Neural cell (in vitro differentiated cells): Measurements from ENCODE around the gene SKOR1. TPM values are rescaled to one million over a fixed set of nuclear protein-coding genes. Genes with fewer than 3 reads are reported as not detected.

Source experiments
- H2AFZ ChIP-seq: fragments of 200-600, 300-800 bp; sonication (generic), shearing (Covaris generic); 2 replicates; pipeline ENCODE4 v1.6.0; 2014; ENCODE audit warnings: low read depth, mild to moderate bottlenecking, antibody characterized with exemption, low read length, moderate library complexity
- H3F3A ChIP-seq: fragments of 200-600 bp; shearing (Covaris generic); 2 replicates; pipeline ENCODE4 v1.6.1; 2016; ENCODE audit warnings: mild to moderate bottlenecking, moderate library complexity, mixed read lengths, antibody characterized with exemption, low read length; ENCODE audit not compliant: insufficient read depth, poor library complexity, severe bottlenecking
- H3K27ac ChIP-seq: fragments of 200-600, 300-800 bp; sonication (generic), shearing (Covaris generic); 2 replicates; pipeline ENCODE4 v1.5.1; 2014; ENCODE audit warnings: mild to moderate bottlenecking, low read length, moderate library complexity
- H3K27me3 ChIP-seq: fragments of 300-800, 200-600 bp; sonication (generic), shearing (Covaris generic); 2 replicates; pipeline ENCODE4 v1.6.0; 2014; ENCODE audit warnings: mild to moderate bottlenecking, low read depth, low read length, moderate library complexity; ENCODE audit not compliant: insufficient read depth
- H3K36me3 ChIP-seq: fragments of 300-800, 200-600 bp; sonication (generic), shearing (Covaris generic); 2 replicates; pipeline ENCODE4 v1.5.1; 2014; ENCODE audit warnings: mild to moderate bottlenecking, antibody characterized with exemption, low read length, moderate library complexity; ENCODE audit not compliant: insufficient read depth
- H3K4me2 ChIP-seq: fragments of 300-800, 200-600 bp; sonication (generic), shearing (Covaris generic); 2 replicates; pipeline ENCODE4 v1.6.0; 2014; ENCODE audit warnings: mild to moderate bottlenecking, low read length
- H3K4me3 ChIP-seq: fragments of 300-800, 200-600 bp; sonication (generic), shearing (Covaris generic); 2 replicates; pipeline ENCODE4 v1.5.1; 2014; ENCODE audit warnings: mild to moderate bottlenecking, low read length, moderate library complexity
- H3K79me2 ChIP-seq: fragments of 200-600 bp; shearing (Covaris generic); replicated peaks from 2 replicates; pipeline ENCODE4 v1.6.0; 2014; ENCODE audit warnings: mild to moderate bottlenecking, low read length, moderate library complexity; ENCODE audit not compliant: insufficient read depth
- H3K9ac ChIP-seq: fragments of 300-800, 200-600 bp; sonication (generic), shearing (Covaris generic); 2 replicates; pipeline ENCODE4 v1.6.1; 2016; ENCODE audit warnings: mild to moderate bottlenecking, low read length, mixed read lengths
- H3K9me2 ChIP-seq: fragments of 200-600 bp; shearing (Covaris generic); 2 replicates; pipeline ENCODE4 v1.6.1; 2016; ENCODE audit warnings: mild to moderate bottlenecking, low read length, mixed read lengths; ENCODE audit not compliant: insufficient read depth
- H3K9me3 ChIP-seq: fragments of 200-600, 300-800 bp; sonication (generic), shearing (Covaris generic); 2 replicates; pipeline ENCODE4 v1.6.1; 2016; ENCODE audit warnings: mild to moderate bottlenecking, mixed run types, low read length, moderate library complexity, mixed read lengths
- H4K20me1 ChIP-seq: fragments of 200-600 bp; shearing (Covaris generic); 2 replicates; pipeline ENCODE4 v1.6.1; 2016; ENCODE audit warnings: mild to moderate bottlenecking, mixed run types; ENCODE audit not compliant: insufficient read depth
- EP300 ChIP-seq: fragments of 450-650 bp; conservative IDR thresholded peaks from 2 replicates; pipeline ENCODE4 v1.6.1; 2014; ENCODE audit warnings: antibody characterized with exemption, mild to moderate bottlenecking, moderate library complexity; ENCODE audit not compliant: poor library complexity, severe bottlenecking
- EZH2 ChIP-seq: fragments of 200-600, 300-800 bp; shearing (Covaris generic), sonication (generic); IDR thresholded peaks from 2 replicates; pipeline ENCODE4 v1.6.1; 2014; ENCODE audit warnings: antibody characterized with exemption, low read length, borderline replicate concordance, mild to moderate bottlenecking; ENCODE audit not compliant: insufficient read depth, poor library complexity, severe bottlenecking
- MXI1 ChIP-seq: fragments of 450-650 bp; conservative IDR thresholded peaks from 2 replicates; pipeline ENCODE4 v1.6.1; 2014; ENCODE audit warnings: antibody characterized with exemption, mild to moderate bottlenecking; ENCODE audit not compliant: poor library complexity, severe bottlenecking
- POLR2AphosphoS5 ChIP-seq: IDR thresholded peaks from 2 replicates; pipeline ENCODE4 v1.6.1; 2012
- RAD21 ChIP-seq: fragments of 450-650 bp; conservative IDR thresholded peaks from 2 replicates; pipeline ENCODE4 v1.6.1; 2014; ENCODE audit warnings: antibody characterized with exemption, mild to moderate bottlenecking, moderate library complexity
- SMC3 ChIP-seq: fragments of 450-650 bp; conservative IDR thresholded peaks from 2 replicates; pipeline ENCODE4 v1.6.1; 2014; ENCODE audit warnings: antibody characterized with exemption, mild to moderate bottlenecking, moderate library complexity; ENCODE audit not compliant: poor library complexity
- TAF1 ChIP-seq: IDR thresholded peaks from 2 replicates; pipeline ENCODE4 v1.6.1; 2012; ENCODE audit warnings: low read depth
- polyA plus RNA-seq: library from polyadenylated mRNA; depleted of rRNA; stranded (reverse); fragments of >200 nt; gene quantifications from 2 replicates; pipeline ENCODE4 v1.2.3, GENCODE V29; 2014
- TF ChIP-seq, protein P1 (sequence below): IDR thresholded peaks from 2 replicates; pipeline ENCODE4 v1.6.1; 2012; ENCODE audit warnings: borderline replicate concordance
- TF ChIP-seq, protein P2 (sequence below): fragments of 450-650 bp; IDR thresholded peaks from 2 replicates; pipeline ENCODE4 v1.5.1; 2014; ENCODE audit warnings: antibody characterized with exemption, mild to moderate bottlenecking, moderate library complexity; ENCODE audit not compliant: poor library complexity, severe bottlenecking

Gene SKOR1
- polyA plus RNA-seq, 1 donor from 2014 or later: 0.81 TPM

DNA sequence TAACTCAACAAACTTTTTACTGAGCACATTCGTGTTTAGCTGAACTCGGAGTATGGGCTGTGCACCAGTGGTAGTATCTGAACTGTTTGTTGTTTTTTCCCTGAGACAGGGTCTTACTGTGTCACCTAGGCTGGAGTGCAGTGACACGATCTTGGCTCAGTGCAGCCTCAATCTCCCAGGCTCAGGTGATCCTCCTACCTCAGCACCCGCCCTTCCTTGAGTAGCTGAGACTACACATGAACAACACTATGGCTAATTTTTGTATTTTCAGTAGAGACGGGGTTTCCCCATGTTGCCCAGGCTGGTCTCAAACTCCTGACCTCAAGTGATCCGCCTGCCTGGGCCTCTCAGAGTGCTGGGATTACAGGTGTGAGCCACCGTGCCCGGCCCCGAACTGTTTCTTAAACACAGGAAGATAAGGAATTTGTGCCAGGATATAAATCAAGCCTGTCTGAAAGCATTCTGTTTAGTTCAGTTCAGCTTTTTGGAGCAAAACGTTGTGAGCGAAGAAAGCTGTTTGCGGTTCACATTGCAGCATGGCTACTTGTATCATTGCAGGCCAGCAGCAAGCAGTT, 40.4 kb upstream of the SKOR1 start:
- Histone ChIP-seq H3K79me2 (no peaks in the 10 kb centered on the region), H3K27ac (no peak overlapping the region), H2AFZ (no peak overlapping the region), H3K36me3 (no peaks in the 10 kb centered on the region), H4K20me1 (no peaks in the 10 kb centered on the region), H3K9ac (no peak overlapping the region), H3F3A (no peaks in the 10 kb centered on the region), H3K27me3 (peaks cover 4% of the 10 kb centered on the region), H3K9me3 (no peaks in the 10 kb centered on the region), H3K4me3 (no peak overlapping the region), H3K4me2 (no peak overlapping the region), H3K9me2 (no peaks in the 10 kb centered on the region)
- TF ChIP-seq, protein P1, sequence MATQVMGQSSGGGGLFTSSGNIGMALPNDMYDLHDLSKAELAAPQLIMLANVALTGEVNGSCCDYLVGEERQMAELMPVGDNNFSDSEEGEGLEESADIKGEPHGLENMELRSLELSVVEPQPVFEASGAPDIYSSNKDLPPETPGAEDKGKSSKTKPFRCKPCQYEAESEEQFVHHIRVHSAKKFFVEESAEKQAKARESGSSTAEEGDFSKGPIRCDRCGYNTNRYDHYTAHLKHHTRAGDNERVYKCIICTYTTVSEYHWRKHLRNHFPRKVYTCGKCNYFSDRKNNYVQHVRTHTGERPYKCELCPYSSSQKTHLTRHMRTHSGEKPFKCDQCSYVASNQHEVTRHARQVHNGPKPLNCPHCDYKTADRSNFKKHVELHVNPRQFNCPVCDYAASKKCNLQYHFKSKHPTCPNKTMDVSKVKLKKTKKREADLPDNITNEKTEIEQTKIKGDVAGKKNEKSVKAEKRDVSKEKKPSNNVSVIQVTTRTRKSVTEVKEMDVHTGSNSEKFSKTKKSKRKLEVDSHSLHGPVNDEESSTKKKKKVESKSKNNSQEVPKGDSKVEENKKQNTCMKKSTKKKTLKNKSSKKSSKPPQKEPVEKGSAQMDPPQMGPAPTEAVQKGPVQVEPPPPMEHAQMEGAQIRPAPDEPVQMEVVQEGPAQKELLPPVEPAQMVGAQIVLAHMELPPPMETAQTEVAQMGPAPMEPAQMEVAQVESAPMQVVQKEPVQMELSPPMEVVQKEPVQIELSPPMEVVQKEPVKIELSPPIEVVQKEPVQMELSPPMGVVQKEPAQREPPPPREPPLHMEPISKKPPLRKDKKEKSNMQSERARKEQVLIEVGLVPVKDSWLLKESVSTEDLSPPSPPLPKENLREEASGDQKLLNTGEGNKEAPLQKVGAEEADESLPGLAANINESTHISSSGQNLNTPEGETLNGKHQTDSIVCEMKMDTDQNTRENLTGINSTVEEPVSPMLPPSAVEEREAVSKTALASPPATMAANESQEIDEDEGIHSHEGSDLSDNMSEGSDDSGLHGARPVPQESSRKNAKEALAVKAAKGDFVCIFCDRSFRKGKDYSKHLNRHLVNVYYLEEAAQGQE: no peak
- TF ChIP-seq MXI1 (no peak), POLR2AphosphoS5 (no peak), EZH2 (no peak), SMC3 (no peak), RAD21 (no peak), TAF1 (no peak)
- TF ChIP-seq, protein P2, sequence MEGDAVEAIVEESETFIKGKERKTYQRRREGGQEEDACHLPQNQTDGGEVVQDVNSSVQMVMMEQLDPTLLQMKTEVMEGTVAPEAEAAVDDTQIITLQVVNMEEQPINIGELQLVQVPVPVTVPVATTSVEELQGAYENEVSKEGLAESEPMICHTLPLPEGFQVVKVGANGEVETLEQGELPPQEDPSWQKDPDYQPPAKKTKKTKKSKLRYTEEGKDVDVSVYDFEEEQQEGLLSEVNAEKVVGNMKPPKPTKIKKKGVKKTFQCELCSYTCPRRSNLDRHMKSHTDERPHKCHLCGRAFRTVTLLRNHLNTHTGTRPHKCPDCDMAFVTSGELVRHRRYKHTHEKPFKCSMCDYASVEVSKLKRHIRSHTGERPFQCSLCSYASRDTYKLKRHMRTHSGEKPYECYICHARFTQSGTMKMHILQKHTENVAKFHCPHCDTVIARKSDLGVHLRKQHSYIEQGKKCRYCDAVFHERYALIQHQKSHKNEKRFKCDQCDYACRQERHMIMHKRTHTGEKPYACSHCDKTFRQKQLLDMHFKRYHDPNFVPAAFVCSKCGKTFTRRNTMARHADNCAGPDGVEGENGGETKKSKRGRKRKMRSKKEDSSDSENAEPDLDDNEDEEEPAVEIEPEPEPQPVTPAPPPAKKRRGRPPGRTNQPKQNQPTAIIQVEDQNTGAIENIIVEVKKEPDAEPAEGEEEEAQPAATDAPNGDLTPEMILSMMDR: no peak

DNA sequence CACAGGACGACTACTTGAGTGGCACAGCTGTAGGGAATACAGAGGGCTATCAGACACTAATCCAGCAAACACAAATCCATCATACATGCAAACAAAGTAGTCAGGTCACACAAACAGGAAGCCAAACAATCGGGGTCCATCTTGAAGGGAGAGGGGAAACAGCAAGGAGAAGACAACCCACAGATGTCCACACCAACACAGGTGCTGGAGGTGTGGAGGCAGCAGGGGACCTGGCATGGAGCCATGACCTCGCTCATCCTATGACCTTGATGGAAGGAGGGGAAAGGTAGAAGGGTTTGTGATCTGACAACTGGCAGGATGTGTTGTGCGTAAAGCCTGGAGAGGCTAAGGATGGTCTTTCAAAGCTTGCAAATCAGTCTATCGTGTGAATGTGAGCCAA, 39.9 kb upstream of the SKOR1 start:
- Histone ChIP-seq H3F3A (no peaks in the 10 kb centered on the region), H3K79me2 (no peaks in the 10 kb centered on the region), H3K27me3 (peaks cover 4% of the 10 kb centered on the region), H2AFZ (no peak overlapping the region), H4K20me1 (no peaks in the 10 kb centered on the region), H3K36me3 (no peaks in the 10 kb centered on the region), H3K9me3 (no peaks in the 10 kb centered on the region), H3K4me3 (no peak overlapping the region), H3K4me2 (no peak overlapping the region), H3K27ac (no peak overlapping the region), H3K9me2 (no peaks in the 10 kb centered on the region), H3K9ac (no peak overlapping the region)
- TF ChIP-seq EP300: no peak

DNA sequence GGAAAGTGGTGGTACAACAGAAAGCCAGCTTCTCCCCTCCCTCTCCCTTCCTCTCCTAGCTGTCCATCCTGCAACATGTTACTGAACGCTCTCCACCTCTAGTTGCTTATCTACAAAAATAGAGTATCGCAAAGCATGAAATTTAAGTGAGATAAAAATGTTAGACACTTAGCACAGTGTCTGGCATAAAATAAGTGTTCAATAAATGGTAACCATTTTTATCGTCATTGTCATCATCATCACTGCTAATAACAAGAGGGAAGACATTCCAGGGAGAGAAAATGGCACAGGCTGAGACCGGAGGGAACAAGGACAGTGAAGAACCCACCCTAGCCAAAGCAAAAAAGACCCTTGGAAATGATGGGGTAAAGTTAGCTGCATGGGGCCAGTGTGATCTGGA, 38.7 kb upstream of the SKOR1 start:
- H3F3A ChIP-seq: no peaks in the 10 kb centered on the region
- no peak overlapping the region for H3K4me3 ChIP-seq
- H3K79me2 ChIP-seq: no peaks in the 10 kb centered on the region
- H2AFZ ChIP-seq: no peak overlapping the region
- H3K4me2 ChIP-seq: no peak overlapping the region
- TF ChIP-seq TAF1 (no peak), EP300 (no peak), EZH2 (no peak), RAD21 (no peak), SMC3 (no peak), POLR2AphosphoS5 (no peak), MXI1 (no peak)
- TF ChIP-seq, protein P2: no peak
- TF ChIP-seq, protein P1: no peak
- H3K27ac ChIP-seq: no peak overlapping the region
- H3K36me3 ChIP-seq: no peaks in the 10 kb centered on the region
- no peaks in the 10 kb centered on the region for H4K20me1 ChIP-seq
- H3K27me3 ChIP-seq: peaks cover 4% of the 10 kb centered on the region
- H3K9me2 ChIP-seq: no peaks in the 10 kb centered on the region
- H3K9ac ChIP-seq: no peak overlapping the region
- no peaks in the 10 kb centered on the region for H3K9me3 ChIP-seq
